ENCODE results near the gene IL19. TPM values are rescaled to one million over a fixed set of nuclear protein-coding genes. Genes with fewer than 3 reads are reported as not detected.

The IL19 gene
- total and polyA plus RNA-seq, 2 donors (not counting 3 experiments of a cell fraction or from before 2014, with no cell fraction given) = not detected

DNA sequence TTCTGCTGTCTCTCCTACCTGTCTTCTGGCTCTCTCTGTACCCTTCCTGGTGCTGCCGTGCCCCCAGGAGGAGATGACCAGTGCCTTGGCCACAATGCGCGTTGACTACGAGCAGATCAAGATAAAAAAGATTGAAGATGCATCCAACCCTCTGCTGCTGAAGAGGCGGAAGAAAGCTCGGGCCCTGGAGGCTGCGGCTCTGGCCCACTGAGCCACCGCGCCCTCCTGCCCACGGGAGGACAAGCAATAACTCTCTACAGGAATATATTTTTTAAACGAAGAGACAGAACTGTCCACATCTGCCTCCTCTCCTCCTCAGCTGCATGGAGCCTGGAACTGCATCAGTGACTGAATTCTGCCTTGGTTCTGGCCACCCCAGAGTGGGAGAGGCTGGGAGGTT lies 38.1 kb upstream of the IL19 start:
- Histone ChIP-seq H3K9me3 (replicated peaks; ENCODE audit: control insufficient read depth, insufficient read depth, low read length) (no peaks in the 10 kb centered on the region), H3K4me1 (ENCODE audit: control insufficient read depth, extremely low read depth, insufficient read depth, low read length) (peaks cover 13% of the 10 kb centered on the region), H3K4me2 (ENCODE audit: insufficient read depth, low read length) (no peak overlapping the region), H2AFZ (ENCODE audit: low read depth, low read length) (no peak overlapping the region), H3K79me2 (ENCODE audit: control insufficient read depth, insufficient read depth, low read length) (no peaks in the 10 kb centered on the region), H3K27ac (ENCODE audit: insufficient read depth, low read depth, low read length) (no peak overlapping the region), H4K20me1 (replicated peaks; ENCODE audit: control insufficient read depth, extremely low read depth, insufficient read depth, low read length) (peaks cover 3% of the 10 kb centered on the region), H3K9me1 (replicated peaks; ENCODE audit: control insufficient read depth, extremely low read depth, insufficient read depth, low read length) (no peaks in the 10 kb centered on the region), H3K4me3 (replicated peaks in 1 of 3; ENCODE audit: insufficient read depth in 1 of 3, low read depth in 1 of 3, low read length in 3 of 3) (no peak overlapping the region), H3K27me3 (ENCODE audit: control insufficient read depth in 2 of 2, insufficient read depth in 2 of 2, low read length in 2 of 2) (no peaks in the 10 kb centered on the region), H3K9ac (replicated peaks; ENCODE audit: extremely low read depth, insufficient read depth, low read length) (no peak overlapping the region), H3K36me3 (ENCODE audit: control insufficient read depth in 2 of 2, extremely low read depth in 1 of 2, insufficient read depth in 2 of 2, low read length in 2 of 2) (peaks cover 2 to 34% of the 10 kb centered on the region in 2 experiments)
- FAIRE-seq (no peak), DNase-seq (ENCODE audit: low read depth, low spot score) (no peak)
- ChIA-PET POLR2A (no interaction called here), CTCF (interaction anchor here (0.7 kb wide), 1 partner anchor 11 kb away, joined by 3 read pairs; no protein-coding TSS in a partner anchor)
- TF ChIP-seq JUN (IDR thresholded peaks at IDR 0.05; ENCODE audit: borderline replicate concordance, insufficient read depth, insufficient read length, low read depth) (no peak), MYC (IDR thresholded peaks at IDR 0.05; ENCODE audit: low read depth, low read length) (no peak), MAX (IDR thresholded peaks at IDR 0.05; ENCODE audit: insufficient read depth, insufficient read length) (no peak), POLR2A (IDR thresholded peaks at IDR 0.05; ENCODE audit: low read depth, low read length) (no peak), CTCF (IDR thresholded peaks at IDR 0.05; ENCODE audit: extremely low read depth in 1 of 2, insufficient read depth in 1 of 2, low read depth in 1 of 2, low read length in 2 of 2) (no peak), GATA2 (IDR thresholded peaks at IDR 0.05; ENCODE audit: insufficient read depth, insufficient read length, low read depth, low read length) (no peak), EZH2 (IDR thresholded peaks at IDR 0.05; ENCODE audit: borderline replicate concordance, low read depth, low read length, severe bottlenecking) (no peak), POLR2AphosphoS5 (IDR thresholded peaks at IDR 0.05; ENCODE audit: insufficient read depth, low read depth, low read length) (no peak), FOS (IDR thresholded peaks at IDR 0.05; ENCODE audit: borderline replicate concordance, insufficient read depth, low read length) (no peak)
- intact Hi-C loops (cut with micrococcal nuclease) (loop anchor here (5.0 kb wide), 1 partner anchor 765 kb away; the partner anchor contains the start of gene CR1), dilution Hi-C loops (cut with MboI; ENCODE audit: extremely low pct_ligation_motif_present, low sequenced_read_pairs) (no loop called here)
- no TSS peak for BruUV-seq (replicated peaks)

All from endothelial cell of umbilical vein (primary cell).